DMS79 treated with DMSO at 0.1 percent for 48 hours (cell line): ENCODE measurements around the gene EZR.
"Not testable (repeated sequence)": the region's sequence is repeated elsewhere in the genome, so short reads cannot be mapped to it uniquely, and the experiment has no call there.

ENCODE experiments used
- DNase-seq: peaks from one replicate; lab custom pipeline; 2025; lab: John Stamatoyannopoulos, UW

EZR gene

DNA sequence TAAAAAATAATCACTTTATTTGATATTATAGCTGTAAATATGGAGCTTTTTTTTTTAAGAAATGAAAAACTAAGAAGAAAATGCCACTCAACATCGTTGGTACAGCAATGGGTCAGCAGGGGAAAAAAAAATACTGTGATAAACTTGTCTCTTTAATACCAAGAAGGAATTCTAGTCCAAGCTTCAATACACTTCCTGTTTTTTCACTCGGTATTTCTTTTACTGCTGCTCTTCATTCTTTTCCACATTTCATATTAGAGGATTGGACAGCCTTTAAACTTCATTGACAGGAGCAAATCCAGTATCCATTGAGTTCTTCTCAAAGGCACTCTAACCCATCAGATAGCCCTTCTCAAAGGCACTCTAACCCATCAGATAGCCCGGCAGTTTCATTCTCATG, 22.2 kb upstream of the EZR start:
- DNase-seq: no peak

DNA sequence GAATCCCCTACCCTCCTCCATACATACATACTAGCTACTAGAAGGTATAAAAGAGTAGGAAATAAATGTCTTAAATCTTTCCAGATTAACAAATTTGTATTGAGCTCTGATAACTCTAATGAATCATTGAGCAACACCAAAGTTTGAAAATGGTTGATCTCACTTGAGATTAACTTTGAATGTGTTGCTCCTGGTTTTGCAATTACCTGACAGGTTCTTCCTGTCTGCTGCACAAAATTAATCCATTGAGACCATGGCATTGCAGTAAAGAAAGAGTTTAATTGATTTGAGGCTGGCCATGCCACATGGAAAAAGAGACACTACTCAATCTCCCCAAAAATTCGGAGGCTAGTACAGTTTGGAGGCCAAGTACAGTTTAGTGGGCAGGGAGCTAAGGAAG, 21.3 kb upstream of the EZR start:
- DNase-seq: no peak

- no peak for DNase-seq
Observed at GRCh38 chr6:158839796-158840195, 20.6 kb upstream of the EZR start.

DNA sequence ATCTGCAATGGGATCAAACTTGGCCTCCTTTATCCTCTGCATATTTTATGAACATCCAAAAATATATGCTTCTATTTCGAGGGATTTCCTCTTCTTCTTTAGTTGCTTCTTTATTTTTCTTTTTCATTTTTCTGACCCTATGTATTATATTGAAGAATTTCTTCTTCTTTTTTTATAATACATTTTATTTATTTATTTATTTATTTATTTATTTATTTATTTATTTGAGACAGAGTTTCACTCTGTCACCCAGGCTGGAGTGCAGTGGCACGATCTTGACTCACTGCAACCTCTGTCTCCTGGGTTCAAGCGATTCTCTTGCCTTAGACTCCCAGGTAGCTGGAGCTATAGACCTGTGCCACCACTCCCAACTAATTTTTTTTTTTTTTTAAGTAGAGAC, 19.6 kb upstream of the EZR start:
- not testable (repeated sequence) for DNase-seq

DNA sequence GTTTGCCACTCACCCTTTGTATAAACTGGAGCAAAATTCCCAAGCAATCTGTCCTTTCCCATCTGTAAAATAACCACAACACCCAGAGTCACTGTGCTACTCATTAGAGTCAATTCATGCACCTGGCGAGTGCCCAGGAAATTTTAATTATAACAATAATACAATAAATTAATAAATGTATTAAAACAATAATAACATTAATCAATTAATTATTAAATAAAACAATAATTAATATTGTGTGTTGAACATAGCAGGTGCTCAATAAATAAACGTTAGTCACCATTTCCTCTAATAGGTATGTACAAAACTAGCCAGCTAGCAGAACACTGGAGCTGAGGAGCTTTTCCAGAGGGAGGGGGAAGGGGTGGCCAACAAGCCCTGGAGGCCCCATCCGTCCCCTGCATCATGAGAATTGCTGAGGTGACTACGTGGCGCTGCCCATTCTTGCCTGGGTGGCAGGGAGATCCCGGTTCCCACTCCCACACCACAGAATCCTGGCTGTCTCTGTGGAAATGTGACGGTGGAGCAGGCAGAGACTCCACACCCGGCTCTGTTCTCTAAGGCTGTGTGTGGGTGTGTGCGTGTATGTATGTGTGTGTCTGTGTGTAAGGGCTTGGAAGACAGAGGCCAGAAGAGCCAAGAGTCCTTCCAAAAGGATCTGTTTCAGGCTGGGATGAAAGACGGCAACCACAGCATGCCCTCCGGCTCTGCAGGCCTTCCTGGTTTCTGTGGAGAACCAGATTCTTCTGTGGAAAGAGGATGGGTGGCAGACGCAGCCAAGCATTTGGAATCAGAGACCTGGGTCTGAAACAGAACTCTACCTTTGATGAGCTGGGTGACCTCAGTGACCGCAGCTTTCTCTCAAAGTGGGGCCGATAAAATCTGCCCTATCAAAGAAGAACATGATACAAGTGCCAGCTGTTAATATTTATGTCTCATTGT, 18.8 kb upstream of the EZR start:
- no peak for DNase-seq

DNA sequence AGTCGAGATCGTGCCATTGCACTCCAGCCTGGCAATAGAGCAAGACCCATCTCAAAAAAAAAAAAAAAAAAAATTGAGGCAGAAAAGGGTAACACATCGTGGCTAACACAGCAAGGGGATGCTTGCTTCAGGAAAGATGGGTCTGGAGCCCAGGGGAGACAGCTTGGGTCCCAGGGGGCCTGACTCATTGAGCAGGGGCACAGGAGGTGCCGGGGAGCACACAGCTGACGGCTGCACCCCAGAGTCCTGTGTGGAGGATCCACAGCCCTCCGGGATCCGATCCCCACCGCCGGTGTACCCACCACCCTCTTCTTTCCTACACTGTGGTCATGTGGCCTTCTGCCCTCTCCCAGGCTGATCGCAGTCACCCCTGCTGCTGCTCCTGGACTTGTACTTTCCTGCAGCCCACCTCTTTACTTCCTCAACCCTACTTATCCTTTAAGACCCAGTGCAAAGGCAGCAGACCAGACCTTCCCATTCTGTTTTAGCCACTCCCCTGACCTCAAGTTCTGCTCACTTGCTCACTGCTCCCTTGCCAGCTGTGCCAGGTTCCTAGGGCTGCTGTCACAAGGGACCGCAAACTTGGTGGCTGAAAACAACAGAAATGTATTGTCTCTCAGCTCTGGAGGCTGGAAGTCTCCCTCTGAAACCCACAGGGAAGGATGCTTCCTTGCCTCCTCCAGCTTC, 17.6 kb upstream of the EZR start:
- DNase-seq: no peak

- DNase-seq: no peak
Observed at GRCh38 chr6:158835616-158836221, 16.6 kb upstream of the EZR start.

GRCh38 chr6:158834675-158835385, 15.7 kb upstream of the EZR start:
- peak; percentile 9 for DNase-seq

DNA sequence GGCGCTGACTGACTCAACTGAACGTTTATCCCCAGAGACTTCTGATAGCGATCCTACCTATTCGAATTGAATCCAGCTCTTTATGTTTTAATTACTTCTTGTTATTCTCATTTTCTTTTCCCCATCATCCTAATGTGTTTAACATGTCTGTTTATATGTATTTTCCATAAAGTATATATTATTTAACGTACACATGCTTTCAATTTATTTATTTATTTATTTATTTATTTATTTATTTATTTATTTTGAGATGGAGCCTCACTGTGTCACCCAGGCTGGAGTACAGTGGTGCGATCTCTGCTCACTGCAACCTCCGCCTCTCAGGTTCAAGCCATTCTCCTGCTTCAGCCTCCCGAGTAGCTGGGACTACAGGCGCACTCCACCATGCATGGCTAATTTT, 13.6 kb upstream of the EZR start:
- DNase-seq: not testable (repeated sequence)

- no peak for DNase-seq
Observed at GRCh38 chr6:158832026-158832425, 12.9 kb upstream of the EZR start.

GRCh38 chr6:158831571-158831970, 12.4 kb upstream of the EZR start:
- DNase-seq: no peak

GRCh38 chr6:158830736-158831135, 11.6 kb upstream of the EZR start:
- DNase-seq: no peak

DNA sequence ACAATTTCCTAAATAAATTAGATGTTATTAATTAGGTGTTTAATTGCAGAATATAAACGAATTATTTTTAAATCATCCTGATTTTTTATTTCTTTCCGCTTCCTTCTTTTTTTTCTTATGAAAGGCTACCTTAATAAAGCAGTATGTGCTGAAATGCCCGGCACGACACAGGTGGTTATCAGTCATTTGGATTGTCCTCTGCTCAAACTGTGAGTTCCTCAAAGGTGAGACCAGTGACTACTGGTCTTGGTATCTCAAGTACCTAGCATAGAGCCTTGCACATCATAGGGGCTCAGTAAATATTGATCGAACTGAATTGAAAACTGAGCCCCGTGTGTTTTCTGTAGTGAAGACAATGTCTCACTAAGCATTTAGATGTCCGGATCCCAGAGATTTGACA, 9.6 kb upstream of the EZR start:
- DNase-seq: no peak

- DNase-seq: no peak
Observed at GRCh38 chr6:158826819-158827501, 7.8 kb upstream of the EZR start.

DNA sequence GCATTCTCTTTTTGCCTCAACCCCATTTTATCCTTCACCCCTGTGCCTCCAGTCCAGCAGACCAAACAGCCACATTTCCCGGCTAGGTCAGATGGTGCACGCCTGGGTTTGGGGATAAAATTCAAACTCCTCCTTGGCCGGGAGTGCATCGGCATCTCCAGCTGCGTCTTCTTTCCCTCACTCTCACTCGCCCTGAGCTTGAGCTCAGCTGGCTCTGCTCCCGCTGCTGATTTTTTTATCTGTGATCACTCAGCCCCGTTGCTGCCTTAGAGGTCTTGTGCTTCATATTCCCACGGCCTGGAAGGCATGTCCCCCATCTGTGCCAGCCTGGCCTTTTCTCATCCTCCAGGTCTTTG, 6.8 kb upstream of the EZR start:
- no peak for DNase-seq

GRCh38 chr6:158825038-158825950, 6.1 kb upstream of the EZR start:
- no peak for DNase-seq

GRCh38 chr6:158823616-158824015, 4.4 kb upstream of the EZR start:
- DNase-seq: not testable (repeated sequence)

- DNase-seq: no peak
Observed at GRCh38 chr6:158819977-158820622, 932 bp upstream of the EZR start.

DNA sequence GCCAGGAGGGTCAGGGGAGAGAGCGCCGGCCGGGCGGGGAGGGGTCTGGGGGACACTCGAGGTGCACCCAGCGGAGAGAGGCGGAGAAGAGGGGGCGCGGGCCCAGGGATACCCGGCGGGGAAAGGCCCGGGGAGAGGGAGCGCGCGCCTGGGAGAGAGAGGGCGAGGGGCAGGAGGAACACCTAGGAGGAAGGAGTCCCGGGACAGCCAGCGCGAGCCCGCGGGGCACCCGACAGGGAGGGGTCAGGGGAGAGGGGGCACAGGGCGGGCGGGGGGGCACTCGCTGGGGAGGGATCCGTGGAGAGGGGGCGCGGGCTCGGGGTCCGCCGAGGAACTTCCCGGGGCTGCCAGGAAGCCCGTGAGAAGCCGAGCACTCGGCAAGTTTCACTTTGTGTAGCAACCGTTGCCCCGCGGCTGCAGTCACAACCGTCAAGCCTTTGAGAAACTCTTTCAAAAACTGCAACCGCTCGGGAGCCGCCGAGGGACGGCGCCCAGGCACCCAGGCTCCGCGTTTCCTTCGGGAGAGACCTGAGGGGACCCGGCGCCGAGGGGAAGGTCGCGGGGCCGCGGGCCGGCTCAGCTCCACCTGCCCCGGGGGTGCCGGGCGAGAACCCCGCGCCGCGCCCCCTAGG, 471 bp downstream of the EZR start:
- peak; percentile 41 for DNase-seq
